Measurements from ENCODE around the gene CDHR1.
"Not testable (repeated sequence)": the region's sequence is repeated elsewhere in the genome, so short reads cannot be mapped to it uniquely, and the experiment has no call there.

Gene CDHR1

DNA sequence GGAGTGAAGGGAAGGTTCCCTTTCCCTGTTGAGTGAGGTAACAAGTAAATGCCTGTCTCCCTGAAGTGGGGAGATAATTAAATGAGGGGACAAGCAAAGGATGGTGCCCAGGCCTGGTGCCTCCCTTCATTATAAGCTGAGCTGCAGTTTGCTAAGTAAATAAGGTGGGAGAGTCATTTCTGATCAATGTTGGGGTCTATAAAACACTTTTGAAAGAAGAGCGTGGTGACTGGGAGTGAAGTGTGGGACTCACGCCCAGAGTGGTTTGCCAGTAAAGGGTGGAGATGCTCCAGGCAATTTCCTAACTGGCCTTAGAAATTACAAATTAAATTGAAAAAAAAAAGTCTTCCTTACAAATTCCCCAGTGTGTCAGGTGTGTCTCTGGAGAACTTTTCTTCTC is 30.3 kb upstream of the CDHR1 start:
- DNase-seq (ENCODE audit: low read depth), result no peak
- no peak overlapping the region for H3K4me3 ChIP-seq (ENCODE audit: control insufficient read depth, low read depth, low read length)
- TF ChIP-seq, protein P1, sequence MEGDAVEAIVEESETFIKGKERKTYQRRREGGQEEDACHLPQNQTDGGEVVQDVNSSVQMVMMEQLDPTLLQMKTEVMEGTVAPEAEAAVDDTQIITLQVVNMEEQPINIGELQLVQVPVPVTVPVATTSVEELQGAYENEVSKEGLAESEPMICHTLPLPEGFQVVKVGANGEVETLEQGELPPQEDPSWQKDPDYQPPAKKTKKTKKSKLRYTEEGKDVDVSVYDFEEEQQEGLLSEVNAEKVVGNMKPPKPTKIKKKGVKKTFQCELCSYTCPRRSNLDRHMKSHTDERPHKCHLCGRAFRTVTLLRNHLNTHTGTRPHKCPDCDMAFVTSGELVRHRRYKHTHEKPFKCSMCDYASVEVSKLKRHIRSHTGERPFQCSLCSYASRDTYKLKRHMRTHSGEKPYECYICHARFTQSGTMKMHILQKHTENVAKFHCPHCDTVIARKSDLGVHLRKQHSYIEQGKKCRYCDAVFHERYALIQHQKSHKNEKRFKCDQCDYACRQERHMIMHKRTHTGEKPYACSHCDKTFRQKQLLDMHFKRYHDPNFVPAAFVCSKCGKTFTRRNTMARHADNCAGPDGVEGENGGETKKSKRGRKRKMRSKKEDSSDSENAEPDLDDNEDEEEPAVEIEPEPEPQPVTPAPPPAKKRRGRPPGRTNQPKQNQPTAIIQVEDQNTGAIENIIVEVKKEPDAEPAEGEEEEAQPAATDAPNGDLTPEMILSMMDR (conservative IDR thresholded peaks at IDR 0.05; ENCODE audit: control insufficient read depth, insufficient read depth, low read depth, low read length), result no peak

DNA sequence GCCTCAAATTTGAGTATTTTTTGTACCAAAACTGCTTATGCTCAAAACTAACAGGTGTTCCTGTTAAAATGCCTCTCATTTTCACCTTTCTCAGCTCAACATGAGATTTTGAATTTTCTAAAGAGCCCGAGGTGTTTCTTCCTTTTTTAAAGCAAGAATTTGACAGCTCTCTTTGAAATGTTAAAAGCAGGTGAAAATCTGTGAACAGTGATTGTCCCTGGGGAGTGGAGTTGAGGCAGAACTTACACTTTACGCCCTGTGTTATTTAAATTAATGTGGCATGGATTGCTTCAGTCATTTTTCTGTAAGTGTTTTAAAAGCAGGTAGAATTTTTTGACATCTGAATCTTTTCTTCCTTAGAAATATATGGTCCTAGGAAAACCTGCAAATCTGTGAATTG is 29.9 kb upstream of the CDHR1 start:
- DNase-seq (ENCODE audit: low read depth), result no peak
- TF ChIP-seq, protein P1 (conservative IDR thresholded peaks at IDR 0.05; ENCODE audit: control insufficient read depth, insufficient read depth, low read depth, low read length), result no peak
- H3K4me3 ChIP-seq (ENCODE audit: control insufficient read depth, low read depth, low read length), result no peak overlapping the region

DNA sequence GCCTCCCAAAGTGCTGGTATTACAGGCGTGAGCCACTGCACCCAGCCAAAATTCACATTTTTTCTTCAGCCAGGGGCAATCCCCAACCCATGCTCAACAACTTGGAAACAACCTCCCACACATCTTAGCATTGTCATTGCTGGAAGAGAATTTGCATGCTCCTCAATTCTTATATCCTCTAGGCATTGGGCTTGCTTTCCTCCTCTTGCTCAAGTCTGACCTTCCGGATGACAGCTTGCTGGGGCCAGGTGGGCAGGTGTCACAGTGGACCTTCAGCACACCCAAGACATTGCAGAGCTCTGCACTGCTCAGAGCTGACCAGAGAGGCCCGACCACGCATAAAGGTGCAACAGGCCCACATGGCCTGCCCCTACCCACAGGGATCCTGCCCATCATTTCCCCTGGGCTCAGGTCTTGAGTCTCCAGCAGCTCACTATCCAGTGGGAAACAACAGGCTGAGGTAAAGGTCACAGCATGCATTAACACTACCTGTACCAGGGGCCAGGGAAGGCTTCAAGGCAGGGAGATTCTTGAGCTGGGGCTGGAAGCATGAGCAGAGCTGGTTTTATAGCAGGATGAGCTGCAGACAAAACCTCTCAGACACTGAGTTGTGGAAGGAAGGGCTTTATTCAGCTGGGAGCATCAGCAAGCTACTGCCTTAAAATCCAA is 27.6 kb upstream of the CDHR1 start:
- no peak for DNase-seq (ENCODE audit: low read depth)
- TF ChIP-seq, protein P1 (conservative IDR thresholded peaks at IDR 0.05; ENCODE audit: control insufficient read depth, insufficient read depth, low read depth, low read length), result no peak

DNA sequence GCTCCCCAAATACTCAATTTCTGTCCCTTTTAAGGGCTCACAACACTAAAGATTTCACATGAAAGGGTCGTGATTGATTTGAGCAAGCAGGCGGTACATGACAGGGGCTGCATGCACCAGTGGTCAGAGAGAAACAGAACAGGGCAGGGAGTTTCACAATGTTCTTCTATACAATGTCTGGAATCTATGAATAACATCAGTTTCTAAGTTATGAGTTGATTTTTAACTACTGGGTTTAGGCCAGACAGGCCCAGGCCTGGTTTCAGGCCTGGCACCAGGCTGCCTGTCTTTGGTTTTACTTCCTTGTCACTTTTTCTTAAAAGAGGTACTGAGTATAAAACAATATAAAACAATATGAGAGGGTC is 27.1 kb upstream of the CDHR1 start:
- not testable (repeated sequence) for H3K4me3 ChIP-seq (ENCODE audit: control insufficient read depth, low read depth, low read length); DNase-seq (ENCODE audit: low read depth)

More for the DNA sequence above, 27.6 kb upstream of the CDHR1 start:
- H3K4me3 ChIP-seq (ENCODE audit: control insufficient read depth, low read depth, low read length), result no peak overlapping the region

DNA sequence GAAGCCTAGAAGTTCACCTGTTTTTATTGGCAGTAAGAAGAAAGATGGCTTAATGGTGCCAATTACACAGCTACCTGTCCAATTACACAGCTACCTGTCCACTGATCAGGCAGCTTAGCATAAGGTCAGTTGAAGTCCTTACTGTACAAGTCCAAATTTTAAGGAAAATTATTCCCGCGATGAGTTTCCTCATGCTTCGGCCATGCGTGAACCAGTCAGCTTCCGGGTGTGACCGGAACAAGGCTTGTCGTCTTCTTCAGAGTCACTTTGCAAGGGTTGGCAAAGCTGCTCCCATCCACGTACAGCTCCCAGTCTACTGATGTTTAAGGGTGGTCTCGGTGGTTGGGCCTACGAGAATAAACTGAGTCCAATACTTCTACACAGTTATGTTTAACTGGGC is 26.0 kb upstream of the CDHR1 start:
- not testable (repeated sequence) for DNase-seq (ENCODE audit: low read depth); H3K4me3 ChIP-seq (ENCODE audit: control insufficient read depth, low read depth, low read length)

DNA sequence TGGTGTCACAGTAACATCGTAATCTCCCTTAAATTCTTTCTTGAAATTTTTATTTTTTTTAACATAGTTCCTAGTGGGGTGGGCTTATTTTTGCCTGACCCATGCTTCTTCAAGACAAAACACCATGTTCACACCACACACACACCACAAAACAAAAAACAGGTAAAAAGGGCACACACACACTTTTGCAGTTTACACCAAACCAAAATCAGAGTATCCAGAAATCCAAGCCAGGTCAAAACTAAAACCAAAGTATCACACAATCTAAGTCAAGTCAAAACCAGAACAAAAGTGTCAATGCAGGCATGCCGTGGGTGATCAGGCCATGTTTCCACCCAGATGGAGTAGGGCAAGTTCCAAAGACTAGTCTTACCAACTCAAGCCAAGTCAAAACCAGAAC is 23.1 kb upstream of the CDHR1 start:
- not testable (repeated sequence) for H3K4me3 ChIP-seq (ENCODE audit: control insufficient read depth, low read depth, low read length); DNase-seq (ENCODE audit: low read depth)

DNA sequence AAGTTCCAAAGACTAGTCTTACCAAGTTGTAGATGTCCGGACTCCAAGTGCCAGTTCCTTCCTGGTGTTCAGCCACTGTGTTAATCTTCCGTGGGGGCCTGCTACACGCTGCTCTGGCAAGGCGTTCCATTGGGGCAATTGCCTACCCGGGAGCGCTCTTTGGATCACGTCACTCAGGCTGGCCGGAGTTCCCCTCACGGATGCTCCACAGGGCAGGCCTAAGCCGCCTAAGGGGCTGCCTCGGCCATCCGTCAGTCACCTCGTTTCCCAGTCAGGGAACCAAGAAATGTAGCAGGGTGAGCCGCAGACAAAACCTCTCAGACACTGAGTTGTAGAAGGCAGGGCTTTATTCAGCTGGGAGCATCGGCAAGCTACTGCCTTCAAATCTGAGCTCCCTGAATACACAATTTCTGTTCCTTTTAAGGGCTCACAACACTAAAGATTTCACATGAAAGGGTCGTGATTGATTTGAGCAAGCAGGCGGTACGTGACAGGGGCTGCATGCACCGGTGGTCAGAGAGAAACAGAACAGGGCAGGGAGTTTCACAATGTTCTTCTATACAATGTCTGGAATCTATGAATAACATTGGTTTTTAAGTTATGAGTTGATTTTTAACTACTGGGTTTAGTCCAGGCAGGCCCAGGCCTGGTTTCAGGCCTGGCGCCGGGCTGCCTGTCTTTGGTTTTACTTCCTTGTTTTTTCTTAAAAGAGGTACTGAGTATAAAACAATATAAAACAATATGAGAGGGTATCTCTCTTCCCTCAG is 22.5 kb upstream of the CDHR1 start:
- not testable (repeated sequence) for H3K4me3 ChIP-seq (ENCODE audit: control insufficient read depth, low read depth, low read length); DNase-seq (ENCODE audit: low read depth)

DNA sequence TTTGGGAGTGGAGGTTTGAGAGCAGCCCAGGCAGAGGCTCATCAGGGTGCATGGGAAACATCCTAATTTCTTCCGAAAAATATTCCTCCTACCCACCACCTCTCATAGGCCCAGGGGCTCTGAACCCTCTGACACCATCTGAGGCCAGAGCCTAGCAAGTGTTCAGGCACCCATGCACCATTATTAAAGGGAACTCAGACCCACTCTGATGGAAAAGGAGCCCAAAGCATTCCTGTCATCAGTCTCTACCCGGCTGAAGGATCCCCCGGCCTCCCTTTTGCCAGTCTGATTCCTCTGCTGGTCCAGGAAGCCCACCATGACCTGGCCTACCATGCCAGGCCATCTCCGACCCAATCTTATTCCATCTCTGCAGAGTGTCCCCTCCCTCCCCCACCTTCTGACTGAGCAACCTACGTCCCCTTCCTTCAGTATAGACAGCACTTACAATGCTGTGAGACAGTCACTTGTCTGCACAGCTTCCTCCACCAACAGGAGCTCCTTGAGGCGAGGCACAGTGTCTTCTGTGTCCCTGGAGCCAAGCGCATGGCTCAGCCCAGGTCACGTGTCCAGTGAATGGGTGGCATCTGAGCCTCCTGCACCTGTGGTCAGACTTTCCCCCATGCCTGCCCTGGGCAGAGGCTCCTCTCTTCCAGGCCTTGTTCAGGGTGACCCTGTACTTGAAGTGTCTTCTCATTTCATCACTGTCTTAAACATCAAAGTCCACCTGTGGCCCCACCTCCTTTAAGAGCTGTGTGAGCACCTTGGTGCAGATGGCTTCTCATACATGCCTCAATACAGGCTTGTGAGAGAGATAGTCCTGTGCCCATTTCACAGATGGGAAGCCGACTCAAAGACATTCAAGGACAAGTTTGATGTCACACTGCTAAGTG is 21.6 kb upstream of the CDHR1 start:
- TF ChIP-seq, protein P1 (conservative IDR thresholded peaks at IDR 0.05; ENCODE audit: control insufficient read depth, insufficient read depth, low read depth, low read length), result no peak
- no peak for DNase-seq (ENCODE audit: low read depth)
- H3K4me3 ChIP-seq (ENCODE audit: control insufficient read depth, low read depth, low read length), result no peak overlapping the region
